Ishikawa (cell line): ENCODE measurements around the gene TPM2.

Source experiments
- EGR1 ChIP-seq: IDR thresholded peaks from 2 replicates; pipeline ENCODE4 v1.6.1; 2012
- EP300 ChIP-seq: IDR thresholded peaks from 2 replicates; pipeline ENCODE4 v1.6.1; 2012; ENCODE audit warnings: borderline replicate concordance
- NFIC ChIP-seq: IDR thresholded peaks from 2 replicates; pipeline ENCODE4 v1.6.1; 2012
- TAF1 ChIP-seq: IDR thresholded peaks from 2 replicates; pipeline ENCODE4 v1.6.1; 2012; ENCODE audit warnings: low read depth, mild to moderate bottlenecking

DNA sequence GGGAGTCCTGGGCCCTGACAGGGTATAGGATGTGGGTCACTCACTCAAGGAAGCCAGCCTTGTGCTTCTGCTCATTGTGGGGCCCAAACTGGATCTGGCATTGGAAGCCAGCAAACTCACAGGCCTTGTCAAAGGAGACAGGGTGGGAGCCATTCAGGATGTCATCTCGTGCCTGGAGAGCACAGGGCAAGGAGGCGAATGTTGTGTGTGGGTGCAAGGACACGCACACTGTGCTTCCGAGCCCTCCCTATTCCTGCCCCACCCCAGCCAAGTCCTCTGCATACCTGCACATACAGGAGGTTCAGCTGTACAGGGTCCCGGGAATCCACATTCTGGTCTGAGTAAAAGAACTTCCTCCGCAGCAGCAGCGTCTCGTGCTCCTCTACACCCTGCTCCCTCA is 34.2 kb upstream of the TPM2 start:
- no peak for TF ChIP-seq EP300
- no peak for TF ChIP-seq NFIC
- no peak for TF ChIP-seq TAF1
- no peak for TF ChIP-seq EGR1
